B cell (primary cell): ENCODE measurements around the gene RNASE12.

Experiments used
- CTCF ChIP-seq: fragments of 200-600 bp; IDR thresholded peaks from one replicate; pipeline ENCODE4 v1.8.0; 2022; ENCODE audit warnings: antibody characterized with exemption, mild to moderate bottlenecking
- EZH2 ChIP-seq: IDR thresholded peaks from 2 replicates; pipeline ENCODE4 v1.6.1; 2012; ENCODE audit warnings: borderline replicate concordance, low read depth, mild to moderate bottlenecking, moderate library complexity, low read length; ENCODE audit not compliant: insufficient read depth, poor library complexity, severe bottlenecking

- no peak for TF ChIP-seq CTCF
- no peak for TF ChIP-seq EZH2
Measured at GRCh38 chr14:20611277-20611676, 20.1 kb upstream of the RNASE12 start.
